Fibroblast of mammary gland (primary cell): ENCODE data around the gene RAB3IP.
"Not testable (repeated sequence)": the region's sequence is repeated elsewhere in the genome, so short reads cannot be mapped to it uniquely, and the experiment has no call there.

ENCODE experiments used
- DNase-seq: peaks from one replicate; pipeline ENCODE4 v3.0.0-alpha.2; 2010; ENCODE audit warnings: low read depth
- H3K4me3 ChIP-seq: 2 replicates; pipeline ENCODE4 v1.5.1; 2011; ENCODE audit warnings: low read depth, mild to moderate bottlenecking, low read length, moderate library complexity; ENCODE audit not compliant: control insufficient read depth
- CTCF ChIP-seq: conservative IDR thresholded peaks from 2 replicates; pipeline ENCODE4 v1.5.1; 2011; ENCODE audit warnings: low read depth, low read length, inconsistent platforms; ENCODE audit not compliant: control insufficient read depth, insufficient read depth

The RAB3IP gene

GRCh38 chr12:69779928-69780327, 41.3 kb downstream of the RAB3IP start:
- DNase-seq, result peak; percentile 59
- no peak overlapping the region for H3K4me3 ChIP-seq
- TF ChIP-seq CTCF, result peak; percentile 67

GRCh38 chr12:69783365-69783764, 44.7 kb downstream of the RAB3IP start:
- TF ChIP-seq CTCF, result no peak
- no peak overlapping the region for H3K4me3 ChIP-seq

GRCh38 chr12:69789351-69789750, 50.7 kb downstream of the RAB3IP start:
- TF ChIP-seq CTCF, result no peak
- no peak for DNase-seq
- H3K4me3 ChIP-seq, result no peak overlapping the region

More at GRCh38 chr12:69783365-69783764, 44.7 kb downstream of the RAB3IP start:
- no peak for DNase-seq

- DNase-seq, result no peak
- no peak overlapping the region for H3K4me3 ChIP-seq
- no peak for TF ChIP-seq CTCF
These were observed 53.9 kb downstream of the RAB3IP start for GRCh38 chr12:69792533-69792932.

- DNase-seq, H3K4me3 ChIP-seq: not testable (repeated sequence)
These were observed 68.6 kb downstream of the RAB3IP start for GRCh38 chr12:69807101-69807897.

- TF ChIP-seq CTCF, result no peak
- H3K4me3 ChIP-seq, result no peak overlapping the region
- no peak for DNase-seq
These were observed 72.3 kb downstream of the RAB3IP start for GRCh38 chr12:69810870-69811498.

GRCh38 chr12:69816082-69816481, 77.4 kb downstream of the RAB3IP start:
- no peak overlapping the region for H3K4me3 ChIP-seq
- TF ChIP-seq CTCF, result no peak
- no peak for DNase-seq
